Measurements from ENCODE around the gene RAPGEF6.

The RAPGEF6 gene

GRCh38 chr5:131418846-131419245, 216.2 kb downstream of the RAPGEF6 start:
- H3K4me3 ChIP-seq (ENCODE audit: low read depth, low read length) = no peak overlapping the region
- no peak for DNase-seq (ENCODE audit: low read depth)
- TF ChIP-seq CTCF (IDR thresholded peaks at IDR 0.05; ENCODE audit: control insufficient read depth, extremely low read depth, insufficient read depth) = no peak

- no peak overlapping the region for H3K4me3 ChIP-seq (ENCODE audit: low read depth, low read length)
- DNase-seq (ENCODE audit: low read depth) = peak; percentile 34
- peak; percentile 72 for TF ChIP-seq CTCF (IDR thresholded peaks at IDR 0.05; ENCODE audit: control insufficient read depth, extremely low read depth, insufficient read depth)
Observed at GRCh38 chr5:131417240-131417869, 217.7 kb downstream of the RAPGEF6 start.

- H3K4me3 ChIP-seq (ENCODE audit: low read depth, low read length) = no peak overlapping the region
- DNase-seq (ENCODE audit: low read depth) = no peak
- no peak for TF ChIP-seq CTCF (IDR thresholded peaks at IDR 0.05; ENCODE audit: control insufficient read depth, extremely low read depth, insufficient read depth)
Observed at GRCh38 chr5:131416729-131417128, 218.3 kb downstream of the RAPGEF6 start.

- no peak overlapping the region for H3K4me3 ChIP-seq (ENCODE audit: low read depth, low read length)
- DNase-seq (ENCODE audit: low read depth) = no peak
- TF ChIP-seq CTCF (IDR thresholded peaks at IDR 0.05; ENCODE audit: control insufficient read depth, extremely low read depth, insufficient read depth) = no peak
Observed at GRCh38 chr5:131413605-131414559, 221.1 kb downstream of the RAPGEF6 start.

GRCh38 chr5:131406975-131407638, 227.9 kb downstream of the RAPGEF6 start:
- no peak overlapping the region for H3K4me3 ChIP-seq (ENCODE audit: low read depth, low read length)
- no peak for TF ChIP-seq CTCF (IDR thresholded peaks at IDR 0.05; ENCODE audit: control insufficient read depth, extremely low read depth, insufficient read depth)
- DNase-seq (ENCODE audit: low read depth) = no peak

- no peak for DNase-seq (ENCODE audit: low read depth)
- TF ChIP-seq CTCF (IDR thresholded peaks at IDR 0.05; ENCODE audit: control insufficient read depth, extremely low read depth, insufficient read depth) = no peak
- no peak overlapping the region for H3K4me3 ChIP-seq (ENCODE audit: low read depth, low read length)
Observed at GRCh38 chr5:131406076-131406475, 229.0 kb downstream of the RAPGEF6 start.

All from LNCaP clone FGC (cell line).